AG04449 (cell line): ENCODE results near the gene ZNF507.

Source experiments
- CTCF ChIA-PET: fragments of 350-600 bp; formaldehyde crosslinking; extraction: SDS; loops from one replicate; lab custom pipeline; 2021; ENCODE audit warnings: antibody characterized with exemption; lab: Yijun Ruan, JAX
- POLR2A ChIA-PET: fragments of 400-600, 350-600 bp; formaldehyde crosslinking; extraction: SDS; loops from one replicate; lab custom pipeline; 2020; ENCODE audit warnings: antibody characterized with exemption, inconsistent platforms; lab: Yijun Ruan, JAX
- DNase-seq: peaks from one replicate; pipeline ENCODE4 v3.0.0-alpha.2; 2010; ENCODE audit warnings: low read depth, low spot score
- H3K4me3 ChIP-seq: 2 replicates; pipeline ENCODE4 v1.5.1; 2011; ENCODE audit warnings: low read depth, mild to moderate bottlenecking, control low read depth, low read length
- TF ChIP-seq, protein P1 (sequence below): IDR thresholded peaks from one replicate; pipeline ENCODE4 v1.5.1; 2011; ENCODE audit warnings: mild to moderate bottlenecking, moderate library complexity, low read length, control low read depth, inconsistent platforms; ENCODE audit not compliant: insufficient read depth; ENCODE audit errors: missing control alignments

ZNF507 gene

GRCh38 chr19:32436692-32437091, 91.3 kb downstream of the ZNF507 start:
- ChIA-PET POLR2A (no interaction called here), CTCF (no interaction called here)
- TF ChIP-seq, protein P1, sequence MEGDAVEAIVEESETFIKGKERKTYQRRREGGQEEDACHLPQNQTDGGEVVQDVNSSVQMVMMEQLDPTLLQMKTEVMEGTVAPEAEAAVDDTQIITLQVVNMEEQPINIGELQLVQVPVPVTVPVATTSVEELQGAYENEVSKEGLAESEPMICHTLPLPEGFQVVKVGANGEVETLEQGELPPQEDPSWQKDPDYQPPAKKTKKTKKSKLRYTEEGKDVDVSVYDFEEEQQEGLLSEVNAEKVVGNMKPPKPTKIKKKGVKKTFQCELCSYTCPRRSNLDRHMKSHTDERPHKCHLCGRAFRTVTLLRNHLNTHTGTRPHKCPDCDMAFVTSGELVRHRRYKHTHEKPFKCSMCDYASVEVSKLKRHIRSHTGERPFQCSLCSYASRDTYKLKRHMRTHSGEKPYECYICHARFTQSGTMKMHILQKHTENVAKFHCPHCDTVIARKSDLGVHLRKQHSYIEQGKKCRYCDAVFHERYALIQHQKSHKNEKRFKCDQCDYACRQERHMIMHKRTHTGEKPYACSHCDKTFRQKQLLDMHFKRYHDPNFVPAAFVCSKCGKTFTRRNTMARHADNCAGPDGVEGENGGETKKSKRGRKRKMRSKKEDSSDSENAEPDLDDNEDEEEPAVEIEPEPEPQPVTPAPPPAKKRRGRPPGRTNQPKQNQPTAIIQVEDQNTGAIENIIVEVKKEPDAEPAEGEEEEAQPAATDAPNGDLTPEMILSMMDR, result no peak

GRCh38 chr19:32437096-32437495, 91.7 kb downstream of the ZNF507 start:
- DNase-seq, result no peak
- H3K4me3 ChIP-seq, result no peak overlapping the region
- CTCF ChIA-PET, result no interaction called here
- POLR2A ChIA-PET, result no interaction called here
- TF ChIP-seq, protein P1, result no peak

More at GRCh38 chr19:32436692-32437091, 91.3 kb downstream of the ZNF507 start:
- DNase-seq, result no peak
- no peak overlapping the region for H3K4me3 ChIP-seq
